IMR-90 (cell line): ENCODE results near the gene MAP2. TPM values are rescaled to one million over a fixed set of nuclear protein-coding genes. Genes with fewer than 3 reads are reported as not detected.

Source experiments
- ATAC-seq: fragments of 200-7000 bp; cut with Tn5 transposase; 2 replicates; pipeline ENCODE4 v1.9.1; 2020; ENCODE audit warnings: low read depth, mild to moderate bottlenecking, moderate library complexity
- BruUV-seq: library from RNA; stranded (reverse); fragments of 400-500 nt; replicated peaks from 2 replicates; lab custom pipeline; 2021; lab: Mats Ljungman, UMichigan
- CTCF ChIA-PET: fragments of 300-600 bp; formaldehyde crosslinking; extraction: SDS; loops from one replicate; lab custom pipeline; 2021; ENCODE audit warnings: antibody characterized with exemption; lab: Yijun Ruan, JAX
- POLR2A ChIA-PET: fragments of 300-600 bp; sonication (Branson Sonifier 250); formaldehyde crosslinking; loops from one replicate; lab custom pipeline; 2022; ENCODE audit warnings: antibody characterized with exemption; ENCODE audit not compliant: unreplicated experiment; lab: Charles Lee
- DNase-seq: peaks from one replicate; pipeline ENCODE4 v3.0.0; 2013
- H2AFZ ChIP-seq: replicated peaks from 2 replicates; pipeline ENCODE3; 2013; ENCODE audit warnings: low read length, mild to moderate bottlenecking; ENCODE audit not compliant: poor library complexity
- H2AK5ac ChIP-seq: 2 replicates; pipeline ENCODE4 v1.6.1; 2013; ENCODE audit warnings: low read depth, low read length, inconsistent platforms
- H2AK9ac ChIP-seq: replicated peaks from 2 replicates; pipeline ENCODE3; 2013; ENCODE audit warnings: mild to moderate bottlenecking, low read depth, low read length, moderate library complexity; ENCODE audit not compliant: poor library complexity
- H2BK120ac ChIP-seq: 2 replicates; pipeline ENCODE4 v1.6.1; 2013; ENCODE audit warnings: low read depth, low read length, inconsistent platforms
- H2BK15ac ChIP-seq: 3 replicates; pipeline ENCODE4 v1.6.1; 2013; ENCODE audit warnings: low read depth, low read length, inconsistent platforms
- H2BK20ac ChIP-seq: 2 replicates; pipeline ENCODE4 v1.6.1; 2013; ENCODE audit warnings: low read depth, mild to moderate bottlenecking, inconsistent platforms, low read length, moderate library complexity
- H2BK5ac ChIP-seq: 2 replicates; pipeline ENCODE4 v1.6.1; 2013; ENCODE audit warnings: mild to moderate bottlenecking, low read depth, low read length, inconsistent platforms; ENCODE audit not compliant: poor library complexity, severe bottlenecking
- H3K14ac ChIP-seq: replicated peaks from 2 replicates; pipeline ENCODE4 v1.6.1; 2013; ENCODE audit warnings: low read depth, low read length, inconsistent platforms
- H3K18ac ChIP-seq: 2 replicates; pipeline ENCODE4 v1.6.1; 2013; ENCODE audit warnings: low read depth, low read length, control low read depth
- H3K23ac ChIP-seq: 2 replicates; pipeline ENCODE4 v1.6.1; 2013; ENCODE audit warnings: low read depth, low read length, inconsistent platforms
- H3K27ac ChIP-seq: 2 replicates; pipeline ENCODE4 v1.5.1; 2013; ENCODE audit warnings: mild to moderate bottlenecking, control low read depth, low read length; ENCODE audit not compliant: insufficient read depth
- H3K27me3 ChIP-seq: 2 replicates; pipeline ENCODE4 v1.6.1; 2013; ENCODE audit warnings: low read length; ENCODE audit not compliant: control insufficient read depth, insufficient read depth
- H3K36me3 ChIP-seq: 2 replicates; pipeline ENCODE4 v1.6.1; 2013; ENCODE audit warnings: low read length, mixed read lengths; ENCODE audit not compliant: control insufficient read depth, insufficient read depth
- H3K4ac ChIP-seq: 2 replicates; pipeline ENCODE4 v1.6.1; 2013; ENCODE audit warnings: low read depth, low read length, inconsistent platforms
- H3K4me1 ChIP-seq: 2 replicates; pipeline ENCODE4 v1.6.1; 2013; ENCODE audit warnings: low read length, mixed read lengths; ENCODE audit not compliant: control insufficient read depth, insufficient read depth
- H3K4me2 ChIP-seq: 2 replicates; pipeline ENCODE4 v1.6.1; 2013; ENCODE audit warnings: low read depth, mild to moderate bottlenecking, control low read depth, low read length, moderate library complexity
- H3K4me3 ChIP-seq: 2 replicates; pipeline ENCODE4 v1.5.1; 2013; ENCODE audit warnings: low read depth, mild to moderate bottlenecking, control low read depth, low read length, moderate library complexity; ENCODE audit not compliant: insufficient read depth
- H3K56ac ChIP-seq: 2 replicates; pipeline ENCODE4 v1.6.1; 2013; ENCODE audit warnings: low read length, inconsistent platforms; ENCODE audit not compliant: insufficient read depth; ENCODE audit errors: extremely low read depth
- H3K79me1 ChIP-seq, 2 experiments: 2 replicates each; pipeline ENCODE4 v1.6.1; 2013; ENCODE audit warnings: low read length in 2 of 2, inconsistent platforms in 1 of 2, low read depth in 1 of 2
- H3K9ac ChIP-seq: 2 replicates; pipeline ENCODE4 v1.6.1; 2013; ENCODE audit warnings: low read depth, low read length, control low read depth
- H3K9me1 ChIP-seq: 2 replicates; pipeline ENCODE4 v1.6.1; 2013; ENCODE audit warnings: low read length, inconsistent platforms; ENCODE audit not compliant: insufficient read depth
- H3K9me3 ChIP-seq: 2 replicates; pipeline ENCODE4 v1.6.1; 2013; ENCODE audit warnings: low read length; ENCODE audit not compliant: control insufficient read depth, insufficient read depth
- H4K20me1 ChIP-seq: 2 replicates; pipeline ENCODE4 v1.6.1; 2013; ENCODE audit warnings: low read length, inconsistent platforms; ENCODE audit not compliant: insufficient read depth
- H4K5ac ChIP-seq: 2 replicates; pipeline ENCODE4 v1.6.1; 2013; ENCODE audit warnings: mild to moderate bottlenecking, low read depth, low read length, control low read depth
- H4K8ac ChIP-seq, 2 experiments: 2 replicates each; pipeline ENCODE4 v1.6.1; 2013; ENCODE audit warnings: low read depth in 2 of 2, low read length in 2 of 2, control low read depth in 1 of 2, inconsistent platforms in 1 of 2
- H4K91ac ChIP-seq: 2 replicates; pipeline ENCODE4 v1.6.1; 2013; ENCODE audit warnings: low read depth, low read length, inconsistent platforms; ENCODE audit not compliant: insufficient read depth
- BHLHE40 ChIP-seq: fragments of 150-350 bp; IDR thresholded peaks from 2 replicates; pipeline ENCODE4 v1.6.1; 2016; ENCODE audit warnings: mild to moderate bottlenecking, low read depth, low read length
- CEBPB ChIP-seq: IDR thresholded peaks from 2 replicates; pipeline ENCODE4 v1.6.1; 2012; ENCODE audit warnings: low read depth, low read length, improper control_type of control experiment
- CHD1 ChIP-seq: IDR thresholded peaks from 2 replicates; pipeline ENCODE4 v1.6.1; 2012; ENCODE audit warnings: low read depth, low read length, improper control_type of control experiment
- CTCF ChIP-seq: conservative IDR thresholded peaks from 2 replicates; pipeline ENCODE4 v1.5.1; 2012; ENCODE audit warnings: mild to moderate bottlenecking, low read depth, low read length, improper control_type of control experiment
- ELK1 ChIP-seq: fragments of 150-350 bp; IDR thresholded peaks from 2 replicates; pipeline ENCODE4 v1.6.1; 2016; ENCODE audit warnings: low read depth, mild to moderate bottlenecking, low read length, moderate library complexity, borderline replicate concordance
- FOS ChIP-seq: fragments of 150-350 bp; IDR thresholded peaks from 2 replicates; pipeline ENCODE4 v1.6.1; 2016; ENCODE audit warnings: low read depth, low read length
- MAFK ChIP-seq: IDR thresholded peaks from 2 replicates; pipeline ENCODE4 v1.6.1; 2012; ENCODE audit warnings: low read depth, low read length, improper control_type of control experiment
- MAZ ChIP-seq: IDR thresholded peaks from 2 replicates; pipeline ENCODE4 v1.6.1; 2012; ENCODE audit warnings: low read depth, mild to moderate bottlenecking, low read length, improper control_type of control experiment, moderate library complexity, borderline replicate concordance
- MXI1 ChIP-seq: IDR thresholded peaks from 2 replicates; pipeline ENCODE4 v1.6.1; 2012; ENCODE audit warnings: low read depth, mild to moderate bottlenecking, low read length, moderate library complexity, borderline replicate concordance
- NFE2L2 ChIP-seq: fragments of 150-350 bp; IDR thresholded peaks from 2 replicates; pipeline ENCODE4 v1.6.1; 2016; ENCODE audit warnings: low read depth, mild to moderate bottlenecking, low read length
- POLR2A ChIP-seq: IDR thresholded peaks from 2 replicates; pipeline ENCODE4 v1.6.1; 2012; ENCODE audit warnings: mild to moderate bottlenecking, low read depth, low read length
- RAD21 ChIP-seq: IDR thresholded peaks from 2 replicates; pipeline ENCODE4 v1.6.1; 2012; ENCODE audit warnings: low read length, improper control_type of control experiment
- RCOR1 ChIP-seq: IDR thresholded peaks from 2 replicates; pipeline ENCODE4 v1.6.1; 2012; ENCODE audit warnings: mild to moderate bottlenecking, low read length, improper control_type of control experiment; ENCODE audit not compliant: insufficient replicate concordance
- RFX5 ChIP-seq: IDR thresholded peaks from 2 replicates; pipeline ENCODE4 v1.8.0; 2012; ENCODE audit warnings: low read depth, mild to moderate bottlenecking, low read length, moderate library complexity
- SMC3 ChIP-seq: fragments of 150-350 bp; IDR thresholded peaks from 2 replicates; pipeline ENCODE4 v1.6.1; 2016; ENCODE audit warnings: low read depth, mild to moderate bottlenecking, antibody characterized with exemption, low read length, moderate library complexity
- USF2 ChIP-seq: fragments of 150-350 bp; IDR thresholded peaks from 2 replicates; pipeline ENCODE4 v1.6.1; 2017; ENCODE audit warnings: mild to moderate bottlenecking, antibody characterized with exemption, low read length, low read depth
- WGBS, 2 experiments: methylation state at CpG; one replicate each; pipeline versions ENCODE4 v1.1.5 to v1.1.7; 2013; ENCODE audit warnings: missing lambda C conversion rate in 2 of 2; ENCODE audit not compliant: insufficient read length in 1 of 2; ENCODE audit errors: extremely low coverage in 2 of 2; 5-methylcytosine and 5-hydroxymethylcytosine counted together
- dilution Hi-C: fragments of 300-500 bp; cut with HindIII; formaldehyde crosslinking; loops from one replicate; pipeline ENCODE4 v1.14.3; 2018; ENCODE audit warnings: low sequenced_read_pairs; ENCODE audit not compliant: unreplicated experiment
- in situ Hi-C: fragments of 300-500 bp; cut with MboI; formaldehyde crosslinking; loops from 3 replicates; pipeline ENCODE4 v1.14.3; 2019; ENCODE audit warnings: low sequenced_read_pairs, inconsistent platforms, mixed read lengths
- intact Hi-C: fragments of 100-400 bp; cut with micrococcal nuclease; formaldehyde crosslinking; loops from 2 replicates; pipeline ENCODE4 v1.10.0; 2022
- polyA plus RNA-seq, 3 experiments: library from polyadenylated mRNA; depleted of rRNA; stranded (reverse); fragments of >200 nt; gene quantifications; 2 replicates each; pipeline ENCODE4 v1.2.3, GENCODE V29; 2012; ENCODE audit warnings: low replicate concordance in 1 of 3
- total RNA-seq: library from RNA; depleted of rRNA; stranded (reverse); fragments of >200 nt; gene quantifications from 2 replicates; pipeline ENCODE4 v1.2.3, GENCODE V29; 2012

Gene MAP2
- total and polyA plus RNA-seq, 2 of the 4 experiments (the other 2 are of a cell fraction) = 0.29 to 0.36 TPM

GRCh38 chr2:209681201-209681735 is 257.4 kb downstream of the MAP2 start:
- H4K20me1 ChIP-seq = no peaks in the 10 kb centered on the region
- no peak overlapping the region for H3K4ac ChIP-seq
- no peak overlapping the region for H2BK20ac ChIP-seq
- no peak overlapping the region for H2BK15ac ChIP-seq
- H3K56ac ChIP-seq = no peak overlapping the region
- H3K27me3 ChIP-seq = no peaks in the 10 kb centered on the region
- H2AK5ac ChIP-seq = no peak overlapping the region
- BruUV-seq = no TSS peak
- no peak overlapping the region for H4K8ac ChIP-seq
- H3K36me3 ChIP-seq = no peaks in the 10 kb centered on the region
- H3K9me1 ChIP-seq = no peaks in the 10 kb centered on the region
- H3K9ac ChIP-seq = no peak overlapping the region
- ChIA-PET CTCF (no interaction called here), POLR2A (interaction anchor here (0.6 kb wide), 1 partner anchor 24 kb away, joined by 3 read pairs; no protein-coding TSS in a partner anchor)
- no peaks in the 10 kb centered on the region for H3K4me1 ChIP-seq
- in situ Hi-C loops (no loop called here), dilution Hi-C loops (no loop called here), intact Hi-C loops (no loop called here)
- ATAC-seq (no peak), DNase-seq (no peak)
- H3K23ac ChIP-seq = no peak overlapping the region
- H3K79me1 ChIP-seq = no peaks in the 10 kb centered on the region
- no peak overlapping the region for H3K4me2 ChIP-seq
- no peak overlapping the region for H3K14ac ChIP-seq
- WGBS, 2 experiments = no CpG with 5 or more reads among the region's 1 CpG
- no peak overlapping the region for H3K27ac ChIP-seq
- H2BK5ac ChIP-seq = no peak overlapping the region
- H3K9me3 ChIP-seq = no peaks in the 10 kb centered on the region
- H3K18ac ChIP-seq = no peak overlapping the region
- H2AFZ ChIP-seq = no peak overlapping the region
- TF ChIP-seq ELK1 = no peak
- no peak for TF ChIP-seq NFE2L2
- no peak for TF ChIP-seq RCOR1
- no peak for TF ChIP-seq POLR2A
- no peak for TF ChIP-seq RAD21
- no peak for TF ChIP-seq CTCF
- TF ChIP-seq CHD1 = no peak
- no peak for TF ChIP-seq SMC3
- TF ChIP-seq USF2 = no peak
- no peak for TF ChIP-seq MAZ
- no peak for TF ChIP-seq MXI1
- TF ChIP-seq CEBPB = no peak
- no peak for TF ChIP-seq RFX5
- TF ChIP-seq MAFK = no peak
- no peak for TF ChIP-seq BHLHE40
- no peak for TF ChIP-seq FOS
- H2BK120ac ChIP-seq = no peak overlapping the region
- H2AK9ac ChIP-seq = no peak overlapping the region
- no peak overlapping the region for H4K91ac ChIP-seq
- no peak overlapping the region for H3K4me3 ChIP-seq
- no peak overlapping the region for H4K5ac ChIP-seq
